WTC11 (cell line): ENCODE results near the gene ASCL3. TPM values are rescaled to one million over a fixed set of nuclear protein-coding genes. Genes with fewer than 3 reads are reported as not detected.
"Not testable (repeated sequence)": the region's sequence is repeated elsewhere in the genome, so short reads cannot be mapped to it uniquely, and the experiment has no call there.

ENCODE experiments used
- ATAC-seq: fragments of 200-7000 bp; cut with Tn5 transposase; 2 replicates; pipeline ENCODE4 v1.10.0; 2021; ENCODE audit warnings: mild to moderate bottlenecking, moderate library complexity
- CTCF ChIA-PET: fragments of 300-600 bp; sonication (Branson Sonifier 250); formaldehyde crosslinking; loops from one replicate; lab custom pipeline; 2021; ENCODE audit warnings: antibody characterized with exemption; lab: Charles Lee
- POLR2A ChIA-PET: fragments of 350-600 bp; sonication (Branson Sonifier 250); formaldehyde crosslinking; loops from one replicate; lab custom pipeline; 2021; ENCODE audit warnings: antibody characterized with exemption; lab: Charles Lee
- DNase-seq: peaks from one replicate; pipeline ENCODE4 v3.0.0; 2021; ENCODE audit warnings: low spot score
- H3K27ac Mint-ChIP-seq: 2 replicates; pipeline ENCODE4 v1.8.0; 2021; ENCODE audit warnings: mixed read lengths
- H3K27me3 Mint-ChIP-seq: 2 replicates; pipeline ENCODE4 v1.8.0; 2021; ENCODE audit warnings: low read depth, mild to moderate bottlenecking, moderate library complexity, mixed read lengths
- H3K36me3 Mint-ChIP-seq: 2 replicates; pipeline ENCODE4 v1.8.0; 2021; ENCODE audit warnings: mixed read lengths
- H3K4me1 Mint-ChIP-seq: 2 replicates; pipeline ENCODE4 v1.8.0; 2022; ENCODE audit warnings: mixed read lengths
- H3K4me3 Mint-ChIP-seq: 2 replicates; pipeline ENCODE4 v1.8.0; 2021; ENCODE audit warnings: mild to moderate bottlenecking, moderate library complexity, mixed read lengths
- H3K9me3 Mint-ChIP-seq: 2 replicates; pipeline ENCODE4 v1.8.0; 2021; ENCODE audit warnings: mixed read lengths
- ATF1 ChIP-seq: sonication (generic); formaldehyde crosslinking; IDR thresholded peaks from 2 replicates; pipeline ENCODE4 v1.8.1; 2023; ENCODE audit warnings: mild to moderate bottlenecking, moderate library complexity, missing genetic modification reagents
- ESRRA ChIP-seq: sonication (generic); formaldehyde crosslinking; IDR thresholded peaks from 2 replicates; pipeline ENCODE4 v1.8.1; 2022; ENCODE audit warnings: mild to moderate bottlenecking, missing genetic modification reagents, borderline replicate concordance
- IRF1 ChIP-seq: sonication (generic); formaldehyde crosslinking; IDR thresholded peaks from 2 replicates; pipeline ENCODE4 v1.8.0; 2023; ENCODE audit warnings: missing genetic modification reagents
- JUN ChIP-seq: sonication (generic); formaldehyde crosslinking; IDR thresholded peaks from 2 replicates; pipeline ENCODE4 v1.8.0; 2023; ENCODE audit warnings: mild to moderate bottlenecking, missing genetic modification reagents
- KAT7 ChIP-seq: sonication (generic); formaldehyde crosslinking; IDR thresholded peaks from 2 replicates; pipeline ENCODE4 v1.8.1; 2023; ENCODE audit warnings: missing genetic modification reagents, mild to moderate bottlenecking, borderline replicate concordance
- MAX ChIP-seq: sonication (generic); formaldehyde crosslinking; IDR thresholded peaks from 2 replicates; pipeline ENCODE4 v1.8.0; 2022; ENCODE audit warnings: mild to moderate bottlenecking, missing genetic modification reagents
- MXD4 ChIP-seq: fragments of 250-450 bp; sonication (Bioruptor Pico); IDR thresholded peaks from 2 replicates; pipeline ENCODE4 v1.8.0; 2021; ENCODE audit warnings: mild to moderate bottlenecking, moderate library complexity, borderline replicate concordance
- NFE2L1 ChIP-seq: sonication (generic); formaldehyde crosslinking; IDR thresholded peaks from 2 replicates; pipeline ENCODE4 v1.8.1; 2023; ENCODE audit warnings: missing genetic modification reagents
- SMAD4 ChIP-seq: sonication (generic); formaldehyde crosslinking; IDR thresholded peaks from 2 replicates; pipeline ENCODE4 v1.8.0; 2022; ENCODE audit warnings: mild to moderate bottlenecking, missing genetic modification reagents
- SOX15 ChIP-seq: fragments of 250-450 bp; sonication (Bioruptor Pico); IDR thresholded peaks from 2 replicates; pipeline ENCODE4 v1.9.0; 2021; ENCODE audit warnings: mild to moderate bottlenecking
- TCF7 ChIP-seq: sonication (generic); formaldehyde crosslinking; IDR thresholded peaks from 2 replicates; pipeline ENCODE4 v1.8.0; 2022; ENCODE audit warnings: mild to moderate bottlenecking, low read depth, missing genetic modification reagents, moderate library complexity
- ZMAT4 ChIP-seq: fragments of 250-450 bp; sonication (Bioruptor Pico); IDR thresholded peaks from 2 replicates; pipeline ENCODE4 v1.9.0; 2021; ENCODE audit warnings: mild to moderate bottlenecking
- ZNF317 ChIP-seq: sonication (generic); formaldehyde crosslinking; IDR thresholded peaks from 2 replicates; pipeline ENCODE4 v1.8.1; 2023; ENCODE audit warnings: low read depth, mild to moderate bottlenecking, moderate library complexity, missing genetic modification reagents, borderline replicate concordance
- ZNF416 ChIP-seq: fragments of 250-450 bp; sonication (Bioruptor Pico); IDR thresholded peaks from 2 replicates; pipeline ENCODE4 v1.9.0; 2021; ENCODE audit warnings: mild to moderate bottlenecking, inconsistent platforms
- ZNF425 ChIP-seq: fragments of 250-450 bp; sonication (Bioruptor Pico); conservative IDR thresholded peaks from 2 replicates; pipeline ENCODE4 v1.9.0; 2021; ENCODE audit warnings: mild to moderate bottlenecking
- total RNA-seq: library from RNA; stranded (reverse); gene quantifications from 3 replicates; pipeline ENCODE4 v1.2.3, GENCODE V29; 2021
- TF ChIP-seq, protein P1 (sequence below): fragments of 250-450 bp; sonication (Bioruptor Pico); IDR thresholded peaks from 2 replicates; pipeline ENCODE4 v1.9.0; 2021; ENCODE audit warnings: mild to moderate bottlenecking, borderline replicate concordance
- TF ChIP-seq, protein P2 (sequence below): fragments of 250-450 bp; sonication (Bioruptor Pico); IDR thresholded peaks from 2 replicates; pipeline ENCODE4 v1.8.0; 2021; ENCODE audit warnings: mild to moderate bottlenecking

The ASCL3 gene
- total RNA-seq, 1 experiment from 2014 or later, result not detected

DNA sequence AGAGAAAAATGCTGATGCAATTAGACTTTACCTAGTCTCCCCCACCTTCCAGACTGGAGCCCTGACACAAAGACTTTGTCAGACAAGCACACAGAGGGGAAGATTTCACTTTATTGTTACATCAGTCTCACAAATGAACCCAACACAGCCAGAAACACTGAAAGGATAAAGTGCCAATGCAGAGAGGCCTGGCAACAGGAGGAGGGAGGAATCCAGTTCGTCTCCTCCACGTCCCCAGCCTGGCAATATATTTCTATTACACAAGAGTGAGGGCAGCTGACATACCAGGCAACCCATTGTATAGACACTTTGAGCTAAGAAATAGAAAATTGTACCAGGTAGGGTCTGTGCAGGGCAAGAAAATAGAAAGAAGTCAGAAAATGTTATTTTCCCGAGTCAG, 37.7 kb upstream of the ASCL3 start:
- no peaks in the 10 kb centered on the region for H3K4me1 Mint-ChIP-seq
- ChIA-PET CTCF (no interaction called here), POLR2A (no interaction called here)
- TF ChIP-seq, protein P1, sequence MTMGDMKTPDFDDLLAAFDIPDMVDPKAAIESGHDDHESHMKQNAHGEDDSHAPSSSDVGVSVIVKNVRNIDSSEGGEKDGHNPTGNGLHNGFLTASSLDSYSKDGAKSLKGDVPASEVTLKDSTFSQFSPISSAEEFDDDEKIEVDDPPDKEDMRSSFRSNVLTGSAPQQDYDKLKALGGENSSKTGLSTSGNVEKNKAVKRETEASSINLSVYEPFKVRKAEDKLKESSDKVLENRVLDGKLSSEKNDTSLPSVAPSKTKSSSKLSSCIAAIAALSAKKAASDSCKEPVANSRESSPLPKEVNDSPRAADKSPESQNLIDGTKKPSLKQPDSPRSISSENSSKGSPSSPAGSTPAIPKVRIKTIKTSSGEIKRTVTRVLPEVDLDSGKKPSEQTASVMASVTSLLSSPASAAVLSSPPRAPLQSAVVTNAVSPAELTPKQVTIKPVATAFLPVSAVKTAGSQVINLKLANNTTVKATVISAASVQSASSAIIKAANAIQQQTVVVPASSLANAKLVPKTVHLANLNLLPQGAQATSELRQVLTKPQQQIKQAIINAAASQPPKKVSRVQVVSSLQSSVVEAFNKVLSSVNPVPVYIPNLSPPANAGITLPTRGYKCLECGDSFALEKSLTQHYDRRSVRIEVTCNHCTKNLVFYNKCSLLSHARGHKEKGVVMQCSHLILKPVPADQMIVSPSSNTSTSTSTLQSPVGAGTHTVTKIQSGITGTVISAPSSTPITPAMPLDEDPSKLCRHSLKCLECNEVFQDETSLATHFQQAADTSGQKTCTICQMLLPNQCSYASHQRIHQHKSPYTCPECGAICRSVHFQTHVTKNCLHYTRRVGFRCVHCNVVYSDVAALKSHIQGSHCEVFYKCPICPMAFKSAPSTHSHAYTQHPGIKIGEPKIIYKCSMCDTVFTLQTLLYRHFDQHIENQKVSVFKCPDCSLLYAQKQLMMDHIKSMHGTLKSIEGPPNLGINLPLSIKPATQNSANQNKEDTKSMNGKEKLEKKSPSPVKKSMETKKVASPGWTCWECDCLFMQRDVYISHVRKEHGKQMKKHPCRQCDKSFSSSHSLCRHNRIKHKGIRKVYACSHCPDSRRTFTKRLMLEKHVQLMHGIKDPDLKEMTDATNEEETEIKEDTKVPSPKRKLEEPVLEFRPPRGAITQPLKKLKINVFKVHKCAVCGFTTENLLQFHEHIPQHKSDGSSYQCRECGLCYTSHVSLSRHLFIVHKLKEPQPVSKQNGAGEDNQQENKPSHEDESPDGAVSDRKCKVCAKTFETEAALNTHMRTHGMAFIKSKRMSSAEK (CRISPR knock-in tag), result no peak
- TF ChIP-seq ZNF317, result no peak
- no peaks in the 10 kb centered on the region; the same call in 1 of the 2 replicates for H3K27me3 Mint-ChIP-seq
- H3K36me3 Mint-ChIP-seq, result no peaks in the 10 kb centered on the region
- H3K9me3 Mint-ChIP-seq, result peaks cover 10% of the 10 kb centered on the region
- H3K27ac Mint-ChIP-seq, result no peak overlapping the region
- no peak for DNase-seq
- ATAC-seq, result no peak
- H3K4me3 Mint-ChIP-seq, result no peak overlapping the region

GRCh38 chr11:8979365-8979764, 36.5 kb upstream of the ASCL3 start:
- CTCF ChIA-PET, H3K4me1 Mint-ChIP-seq: not testable (repeated sequence)

DNA sequence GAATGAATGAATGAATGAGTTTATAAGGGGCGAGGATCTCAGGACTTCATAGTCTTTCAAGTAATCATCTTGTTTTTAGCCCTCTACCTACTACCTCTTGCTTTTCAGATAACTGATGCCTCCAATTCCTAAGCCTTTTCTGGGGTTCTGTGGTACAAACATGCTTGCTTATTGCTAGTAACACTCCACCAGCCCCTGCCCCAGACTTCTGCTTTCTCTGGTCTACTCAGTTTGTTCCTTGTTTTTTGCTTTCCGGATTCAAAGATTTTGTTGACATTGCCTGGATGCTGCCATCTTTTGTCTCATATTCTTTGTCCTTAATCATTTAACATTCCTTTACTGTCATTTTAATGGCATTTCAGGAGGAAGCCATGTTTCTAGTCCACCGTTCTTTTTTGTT, 30.3 kb upstream of the ASCL3 start:
- H3K4me1 Mint-ChIP-seq, result no peaks in the 10 kb centered on the region
- CTCF ChIA-PET, result interaction anchor here (0.6 kb wide), 1 partner anchor 190 kb away, joined by 3 read pairs; no protein-coding TSS in a partner anchor
- H3K27me3 Mint-ChIP-seq, result no peaks in the 10 kb centered on the region
- TF ChIP-seq NFE2L1 (CRISPR knock-in tag) (no peak), ZNF425 (CRISPR knock-in tag) (no peak), MXD4 (CRISPR knock-in tag) (no peak), SMAD4 (CRISPR knock-in tag) (no peak), ZMAT4 (CRISPR knock-in tag) (no peak), JUN (CRISPR knock-in tag) (no peak), MAX (no peak), ESRRA (CRISPR knock-in tag) (no peak), SOX15 (CRISPR knock-in tag) (no peak), ZNF416 (CRISPR knock-in tag) (no peak), IRF1 (CRISPR knock-in tag) (no peak), TCF7 (no peak), KAT7 (no peak), ATF1 (CRISPR knock-in tag) (no peak)
- TF ChIP-seq, protein P2, sequence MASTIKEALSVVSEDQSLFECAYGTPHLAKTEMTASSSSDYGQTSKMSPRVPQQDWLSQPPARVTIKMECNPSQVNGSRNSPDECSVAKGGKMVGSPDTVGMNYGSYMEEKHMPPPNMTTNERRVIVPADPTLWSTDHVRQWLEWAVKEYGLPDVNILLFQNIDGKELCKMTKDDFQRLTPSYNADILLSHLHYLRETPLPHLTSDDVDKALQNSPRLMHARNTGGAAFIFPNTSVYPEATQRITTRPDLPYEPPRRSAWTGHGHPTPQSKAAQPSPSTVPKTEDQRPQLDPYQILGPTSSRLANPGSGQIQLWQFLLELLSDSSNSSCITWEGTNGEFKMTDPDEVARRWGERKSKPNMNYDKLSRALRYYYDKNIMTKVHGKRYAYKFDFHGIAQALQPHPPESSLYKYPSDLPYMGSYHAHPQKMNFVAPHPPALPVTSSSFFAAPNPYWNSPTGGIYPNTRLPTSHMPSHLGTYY (CRISPR knock-in tag), result no peak
- TF ChIP-seq, protein P1 (CRISPR knock-in tag), result no peak

More at GRCh38 chr11:8979365-8979764, 36.5 kb upstream of the ASCL3 start:
- ATAC-seq, POLR2A ChIA-PET, H3K36me3 Mint-ChIP-seq, H3K27ac Mint-ChIP-seq, H3K4me3 Mint-ChIP-seq, H3K9me3 Mint-ChIP-seq, DNase-seq, H3K27me3 Mint-ChIP-seq: not testable (repeated sequence)

More for the DNA sequence above, 30.3 kb upstream of the ASCL3 start:
- no peak overlapping the region for H3K27ac Mint-ChIP-seq
- POLR2A ChIA-PET, result no interaction called here
- no peak for DNase-seq
- no peak for ATAC-seq
- peaks cover 7% of the 10 kb centered on the region; the same call in 1 of the 2 replicates for H3K9me3 Mint-ChIP-seq
- H3K36me3 Mint-ChIP-seq, result no peaks in the 10 kb centered on the region
- H3K4me3 Mint-ChIP-seq, result no peak overlapping the region
